Measurements from ENCODE around the gene PRR5. TPM values are rescaled to one million over a fixed set of nuclear protein-coding genes. Genes with fewer than 3 reads are reported as not detected.
"Not testable (repeated sequence)": the region's sequence is repeated elsewhere in the genome, so short reads cannot be mapped to it uniquely, and the experiment has no call there.

Gene PRR5
- polyA plus RNA-seq, 1 experiment: 12.9 TPM

DNA sequence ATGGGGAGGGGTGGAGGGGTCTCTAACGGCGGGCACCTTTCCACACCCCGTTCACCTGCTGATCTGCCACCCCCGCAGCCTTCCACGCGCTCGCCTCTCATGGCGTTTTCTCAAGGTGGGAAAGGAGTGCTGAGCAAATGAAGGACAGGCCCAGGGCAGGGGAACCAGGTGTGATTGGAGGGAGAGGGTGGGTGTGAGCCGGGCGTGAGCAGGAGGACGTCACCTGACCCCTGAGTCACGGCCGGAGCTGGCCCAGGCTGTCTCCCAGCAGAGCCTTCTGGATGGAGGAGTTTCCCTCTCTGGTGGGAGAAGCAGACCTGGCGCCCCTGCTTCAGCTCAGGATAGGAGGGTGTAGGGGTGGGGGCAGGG, 36.3 kb downstream of the PRR5 start:
- H3K9me3 ChIP-seq (ENCODE audit: control insufficient read depth, insufficient read depth, low read length): no peaks in the 10 kb centered on the region; the same call in 1 of the 2 replicates
- H3K27me3 ChIP-seq (ENCODE audit: control insufficient read depth, insufficient read depth, low read length): no peaks in the 10 kb centered on the region
- TF ChIP-seq, protein P1, sequence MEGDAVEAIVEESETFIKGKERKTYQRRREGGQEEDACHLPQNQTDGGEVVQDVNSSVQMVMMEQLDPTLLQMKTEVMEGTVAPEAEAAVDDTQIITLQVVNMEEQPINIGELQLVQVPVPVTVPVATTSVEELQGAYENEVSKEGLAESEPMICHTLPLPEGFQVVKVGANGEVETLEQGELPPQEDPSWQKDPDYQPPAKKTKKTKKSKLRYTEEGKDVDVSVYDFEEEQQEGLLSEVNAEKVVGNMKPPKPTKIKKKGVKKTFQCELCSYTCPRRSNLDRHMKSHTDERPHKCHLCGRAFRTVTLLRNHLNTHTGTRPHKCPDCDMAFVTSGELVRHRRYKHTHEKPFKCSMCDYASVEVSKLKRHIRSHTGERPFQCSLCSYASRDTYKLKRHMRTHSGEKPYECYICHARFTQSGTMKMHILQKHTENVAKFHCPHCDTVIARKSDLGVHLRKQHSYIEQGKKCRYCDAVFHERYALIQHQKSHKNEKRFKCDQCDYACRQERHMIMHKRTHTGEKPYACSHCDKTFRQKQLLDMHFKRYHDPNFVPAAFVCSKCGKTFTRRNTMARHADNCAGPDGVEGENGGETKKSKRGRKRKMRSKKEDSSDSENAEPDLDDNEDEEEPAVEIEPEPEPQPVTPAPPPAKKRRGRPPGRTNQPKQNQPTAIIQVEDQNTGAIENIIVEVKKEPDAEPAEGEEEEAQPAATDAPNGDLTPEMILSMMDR (IDR thresholded peaks at IDR 0.05; ENCODE audit: low read depth, low read length): no peak
- POLR2A ChIA-PET: no interaction called here
- CTCF ChIA-PET: interaction anchor here (1.1 kb wide), 1 partner anchor 54 kb away, joined by 4 read pairs; no protein-coding TSS in a partner anchor
- H3K4me3 ChIP-seq (ENCODE audit: low read depth, low read length): no peak overlapping the region
- DNase-seq (ENCODE audit: low read depth, low spot score): no peak
- H3K27ac ChIP-seq (ENCODE audit: low read depth, low read length): no peak overlapping the region

DNA sequence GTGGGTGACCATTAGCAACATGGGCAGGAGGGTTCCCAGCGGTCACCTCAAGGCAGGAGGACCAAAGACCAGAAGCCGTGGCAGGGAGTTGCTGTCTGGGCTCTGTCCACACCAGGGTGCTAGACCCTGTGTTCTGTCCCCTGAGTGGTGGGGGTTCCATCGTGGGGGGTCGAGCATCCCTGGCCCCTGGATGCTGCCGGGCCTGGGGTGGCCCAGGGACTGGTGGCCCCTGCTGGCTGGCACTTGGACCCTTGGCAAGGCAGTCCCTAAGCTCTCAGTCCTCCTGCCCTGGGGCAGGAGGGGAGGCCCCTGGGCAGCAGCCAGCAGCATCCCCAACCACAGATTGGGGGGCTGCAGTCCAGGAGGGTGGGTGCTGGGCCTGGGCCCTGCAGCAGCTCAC, 37.0 kb downstream of the PRR5 start:
- H3K27me3 ChIP-seq (ENCODE audit: control insufficient read depth, insufficient read depth, low read length): no peaks in the 10 kb centered on the region
- TF ChIP-seq, protein P1 (IDR thresholded peaks at IDR 0.05; ENCODE audit: low read depth, low read length): no peak
- CTCF ChIA-PET: interaction anchor here (1.1 kb wide), 1 partner anchor 54 kb away, joined by 4 read pairs; no protein-coding TSS in a partner anchor
- no peaks in the 10 kb centered on the region; the same call in 1 of the 2 replicates for H3K9me3 ChIP-seq (ENCODE audit: control insufficient read depth, insufficient read depth, low read length)
- no peak overlapping the region for H3K4me3 ChIP-seq (ENCODE audit: low read depth, low read length)
- DNase-seq (ENCODE audit: low read depth, low spot score): no peak
- peak overlapping the region; percentile 47 for H3K27ac ChIP-seq (ENCODE audit: low read depth, low read length)
- POLR2A ChIA-PET: interaction anchor here (1.3 kb wide), 1 partner anchor 40 kb away, joined by 4 read pairs; no protein-coding TSS in a partner anchor

DNA sequence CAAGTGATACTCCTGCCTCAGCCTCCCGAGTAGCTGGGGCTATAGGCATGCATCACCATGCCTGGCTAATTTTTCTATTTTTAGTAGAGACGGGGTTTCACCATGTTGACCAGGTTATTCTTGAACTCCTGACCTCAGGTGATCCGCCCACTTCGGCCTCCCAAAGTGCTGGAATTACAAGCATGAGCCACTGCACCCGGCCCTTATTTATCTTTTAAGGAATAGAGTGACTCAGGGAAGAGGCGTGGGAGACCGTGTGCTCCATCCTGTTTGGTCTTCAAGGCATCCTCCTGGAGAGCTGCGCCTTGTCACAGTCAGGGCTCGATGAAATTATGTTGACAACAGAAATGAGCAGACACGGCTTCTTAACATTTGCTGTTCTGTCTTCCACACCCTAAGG, 37.7 kb downstream of the PRR5 start:
- H3K9me3 ChIP-seq (ENCODE audit: control insufficient read depth, insufficient read depth, low read length); CTCF ChIA-PET; DNase-seq (ENCODE audit: low read depth, low spot score); H3K4me3 ChIP-seq (ENCODE audit: low read depth, low read length); H3K27me3 ChIP-seq (ENCODE audit: control insufficient read depth, insufficient read depth, low read length): not testable (repeated sequence)
- peak overlapping the region; percentile 52 for H3K27ac ChIP-seq (ENCODE audit: low read depth, low read length)
- POLR2A ChIA-PET: interaction anchor here (1.3 kb wide), 1 partner anchor 41 kb away, joined by 4 read pairs; no protein-coding TSS in a partner anchor

DNA sequence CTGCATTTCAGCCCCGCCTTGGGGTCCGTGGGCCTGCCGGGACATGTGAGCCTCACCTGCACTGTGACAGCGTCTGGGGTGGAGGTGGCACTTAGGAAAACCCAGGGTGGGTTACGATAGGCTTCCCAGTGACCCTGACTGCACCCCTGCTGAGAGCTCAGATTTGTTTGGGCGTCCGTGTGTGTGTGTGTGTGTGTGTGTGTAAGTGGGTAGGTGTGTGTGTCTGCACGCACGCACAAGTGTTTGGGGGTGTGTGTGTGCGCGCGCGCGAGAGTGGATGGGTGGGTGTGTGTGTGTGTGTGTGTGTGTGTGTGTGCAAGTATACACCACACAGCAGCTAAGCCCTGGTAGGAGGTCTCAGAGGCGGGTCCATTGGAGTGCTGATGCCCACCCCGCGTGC, 38.3 kb downstream of the PRR5 start:
- no peak overlapping the region for H3K4me3 ChIP-seq (ENCODE audit: low read depth, low read length)
- ChIA-PET CTCF (no interaction called here), POLR2A (interaction anchor here (0.5 to 1.3 kb wide), 2 partner anchors 42 to 417 kb away, joined by 4 to 15 read pairs; no protein-coding TSS in a partner anchor)
- no peaks in the 10 kb centered on the region; the same call in 1 of the 2 replicates for H3K9me3 ChIP-seq (ENCODE audit: control insufficient read depth, insufficient read depth, low read length)
- DNase-seq (ENCODE audit: low read depth, low spot score): no peak
- H3K27ac ChIP-seq (ENCODE audit: low read depth, low read length): peak overlapping the region; percentile 52
- H3K27me3 ChIP-seq (ENCODE audit: control insufficient read depth, insufficient read depth, low read length): no peaks in the 10 kb centered on the region
- TF ChIP-seq, protein P1 (IDR thresholded peaks at IDR 0.05; ENCODE audit: low read depth, low read length): no peak

GRCh38 chr22:44741929-44742328, 39.9 kb downstream of the PRR5 start:
- ChIA-PET CTCF (no interaction called here), POLR2A (no interaction called here)
- no peak for DNase-seq (ENCODE audit: low read depth, low spot score)
- Histone ChIP-seq H3K27ac (ENCODE audit: low read depth, low read length) (no peak overlapping the region), H3K4me3 (ENCODE audit: low read depth, low read length) (no peak overlapping the region), H3K27me3 (ENCODE audit: control insufficient read depth, insufficient read depth, low read length) (peaks cover 4% of the 10 kb centered on the region), H3K9me3 (ENCODE audit: control insufficient read depth, insufficient read depth, low read length) (no peaks in the 10 kb centered on the region)
- TF ChIP-seq, protein P1 (IDR thresholded peaks at IDR 0.05; ENCODE audit: low read depth, low read length): no peak

Measured in AG04450 (cell line).